ENCODE results near the gene ART1.
"Not testable (repeated sequence)": the region's sequence is repeated elsewhere in the genome, so short reads cannot be mapped to it uniquely, and the experiment has no call there.

Gene ART1

GRCh38 chr11:3655547-3655946 lies 10.6 kb downstream of the ART1 start:
- H3K27ac ChIP-seq: no peak overlapping the region
- TF ChIP-seq, protein P1, sequence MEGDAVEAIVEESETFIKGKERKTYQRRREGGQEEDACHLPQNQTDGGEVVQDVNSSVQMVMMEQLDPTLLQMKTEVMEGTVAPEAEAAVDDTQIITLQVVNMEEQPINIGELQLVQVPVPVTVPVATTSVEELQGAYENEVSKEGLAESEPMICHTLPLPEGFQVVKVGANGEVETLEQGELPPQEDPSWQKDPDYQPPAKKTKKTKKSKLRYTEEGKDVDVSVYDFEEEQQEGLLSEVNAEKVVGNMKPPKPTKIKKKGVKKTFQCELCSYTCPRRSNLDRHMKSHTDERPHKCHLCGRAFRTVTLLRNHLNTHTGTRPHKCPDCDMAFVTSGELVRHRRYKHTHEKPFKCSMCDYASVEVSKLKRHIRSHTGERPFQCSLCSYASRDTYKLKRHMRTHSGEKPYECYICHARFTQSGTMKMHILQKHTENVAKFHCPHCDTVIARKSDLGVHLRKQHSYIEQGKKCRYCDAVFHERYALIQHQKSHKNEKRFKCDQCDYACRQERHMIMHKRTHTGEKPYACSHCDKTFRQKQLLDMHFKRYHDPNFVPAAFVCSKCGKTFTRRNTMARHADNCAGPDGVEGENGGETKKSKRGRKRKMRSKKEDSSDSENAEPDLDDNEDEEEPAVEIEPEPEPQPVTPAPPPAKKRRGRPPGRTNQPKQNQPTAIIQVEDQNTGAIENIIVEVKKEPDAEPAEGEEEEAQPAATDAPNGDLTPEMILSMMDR (conservative IDR thresholded peaks at IDR 0.05; ENCODE audit: low read depth): no peak
- ChIA-PET CTCF (no interaction called here), POLR2A (ENCODE audit: low non-redundant PET) (no interaction called here)
- DNase-seq (ENCODE audit: low spot score): no peak

- CTCF ChIA-PET; DNase-seq (ENCODE audit: low spot score); POLR2A ChIA-PET (ENCODE audit: low non-redundant PET); H3K27ac ChIP-seq: not testable (repeated sequence)
Measured at GRCh38 chr11:3657331-3657730, 12.4 kb downstream of the ART1 start.

- TF ChIP-seq, protein P1 (conservative IDR thresholded peaks at IDR 0.05; ENCODE audit: low read depth): no peak
- DNase-seq (ENCODE audit: low spot score): no peak
- ChIA-PET POLR2A (ENCODE audit: low non-redundant PET) (no interaction called here), CTCF (no interaction called here)
- H3K27ac ChIP-seq: no peak overlapping the region
Measured at GRCh38 chr11:3658252-3658651, 13.3 kb downstream of the ART1 start.

DNA sequence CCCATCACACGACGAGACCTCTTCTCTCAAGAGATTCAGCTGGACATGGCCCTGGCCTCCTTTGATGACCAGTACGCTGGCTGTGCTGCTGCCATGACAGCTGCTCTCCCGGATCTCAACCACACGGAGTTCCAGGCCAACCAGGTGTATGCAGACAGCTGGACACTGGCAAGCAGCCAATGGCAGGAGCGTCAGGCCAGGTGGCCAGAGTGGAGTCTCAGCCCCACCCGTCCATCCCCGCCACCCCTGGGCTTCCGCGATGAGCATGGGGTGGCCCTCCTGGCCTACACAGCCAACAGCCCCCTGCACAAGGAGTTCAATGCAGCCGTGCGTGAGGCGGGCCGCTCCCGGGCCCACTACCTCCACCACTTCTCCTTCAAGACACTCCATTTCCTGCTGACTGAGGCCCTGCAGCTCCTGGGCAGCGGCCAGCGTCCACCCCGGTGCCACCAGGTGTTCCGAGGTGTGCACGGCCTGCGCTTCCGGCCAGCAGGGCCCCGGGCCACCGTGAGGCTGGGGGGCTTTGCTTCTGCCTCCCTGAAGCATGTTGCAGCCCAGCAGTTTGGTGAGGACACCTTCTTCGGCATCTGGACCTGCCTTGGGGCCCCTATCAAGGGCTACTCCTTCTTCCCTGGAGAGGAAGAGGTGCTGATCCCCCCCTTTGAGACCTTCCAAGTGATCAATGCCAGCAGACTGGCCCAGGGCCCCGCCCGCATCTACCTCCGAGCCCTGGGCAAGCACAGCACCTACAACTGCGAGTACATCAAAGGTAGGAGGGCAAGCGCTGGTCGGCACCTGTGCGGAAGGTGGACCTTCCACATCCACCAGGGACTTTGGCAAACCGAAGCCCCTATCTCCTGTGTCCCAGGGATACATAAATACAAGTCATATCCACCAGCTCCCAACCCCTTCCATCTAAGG lies 14.9 kb downstream of the ART1 start:
- ChIA-PET CTCF (no interaction called here), POLR2A (ENCODE audit: low non-redundant PET) (no interaction called here)
- TF ChIP-seq, protein P1 (conservative IDR thresholded peaks at IDR 0.05; ENCODE audit: low read depth): no peak
- H3K27ac ChIP-seq: no peak overlapping the region
- no peak for DNase-seq (ENCODE audit: low spot score)

- TF ChIP-seq, protein P1 (conservative IDR thresholded peaks at IDR 0.05; ENCODE audit: low read depth): no peak
- DNase-seq (ENCODE audit: low spot score): no peak
- ChIA-PET POLR2A (ENCODE audit: low non-redundant PET) (no interaction called here), CTCF (no interaction called here)
- no peak overlapping the region for H3K27ac ChIP-seq
Measured at GRCh38 chr11:3660960-3661359, 16.0 kb downstream of the ART1 start.

DNA sequence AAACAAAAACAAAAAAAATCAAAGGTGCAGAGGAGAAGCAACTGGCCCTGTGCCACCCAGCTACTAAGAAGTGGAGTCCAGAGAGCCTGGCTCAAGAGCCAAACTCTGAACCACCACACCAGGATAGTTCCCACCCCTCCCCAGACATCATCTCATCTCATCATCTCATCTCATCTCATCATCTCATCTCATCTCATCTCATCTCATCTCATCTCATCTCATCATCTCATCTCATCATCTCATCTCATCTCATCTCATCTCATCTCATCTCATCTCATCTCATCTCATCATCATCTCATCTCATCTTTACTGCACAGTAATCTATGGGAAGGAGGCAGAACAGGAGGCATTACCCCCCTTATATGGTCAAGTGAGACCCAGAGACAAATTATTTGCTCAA lies 17.9 kb downstream of the ART1 start:
- TF ChIP-seq, protein P1 (conservative IDR thresholded peaks at IDR 0.05; ENCODE audit: low read depth): no peak
- ChIA-PET CTCF (interaction anchor here (0.7 kb wide), 1 partner anchor 964 kb away, joined by 8 read pairs; no protein-coding TSS in a partner anchor), POLR2A (ENCODE audit: low non-redundant PET) (no interaction called here)
- H3K27ac ChIP-seq: no peak overlapping the region
- DNase-seq (ENCODE audit: low spot score): no peak

GRCh38 chr11:3664032-3664630 lies 19.2 kb downstream of the ART1 start:
- ChIA-PET CTCF (no interaction called here), POLR2A (ENCODE audit: low non-redundant PET) (no interaction called here)
- TF ChIP-seq, protein P1 (conservative IDR thresholded peaks at IDR 0.05; ENCODE audit: low read depth): no peak
- H3K27ac ChIP-seq: no peak overlapping the region
- no peak for DNase-seq (ENCODE audit: low spot score)

All from RWPE1 (cell line).